HG02973 (cell line): ENCODE data around the gene ZSCAN25.
A peak's percentile ranks its signal among the peaks of the same experiment; 100 is the strongest.
"Not testable (repeated sequence)": the region's sequence is repeated elsewhere in the genome, so short reads cannot be mapped to it uniquely, and the experiment has no call there.

ENCODE experiments used
- ATAC-seq: cut with Tn5 transposase; IDR thresholded peaks from one replicate; pipeline ENCODE4 v1.9.1; 2021; ENCODE audit warnings: moderate library complexity; ENCODE audit not compliant: unreplicated experiment

The ZSCAN25 gene

GRCh38 chr7:99617192-99617781, 541 bp downstream of the ZSCAN25 start:
- ATAC-seq, result peak; percentile 30

GRCh38 chr7:99618726-99619125, 2.0 kb downstream of the ZSCAN25 start:
- no peak for ATAC-seq

DNA sequence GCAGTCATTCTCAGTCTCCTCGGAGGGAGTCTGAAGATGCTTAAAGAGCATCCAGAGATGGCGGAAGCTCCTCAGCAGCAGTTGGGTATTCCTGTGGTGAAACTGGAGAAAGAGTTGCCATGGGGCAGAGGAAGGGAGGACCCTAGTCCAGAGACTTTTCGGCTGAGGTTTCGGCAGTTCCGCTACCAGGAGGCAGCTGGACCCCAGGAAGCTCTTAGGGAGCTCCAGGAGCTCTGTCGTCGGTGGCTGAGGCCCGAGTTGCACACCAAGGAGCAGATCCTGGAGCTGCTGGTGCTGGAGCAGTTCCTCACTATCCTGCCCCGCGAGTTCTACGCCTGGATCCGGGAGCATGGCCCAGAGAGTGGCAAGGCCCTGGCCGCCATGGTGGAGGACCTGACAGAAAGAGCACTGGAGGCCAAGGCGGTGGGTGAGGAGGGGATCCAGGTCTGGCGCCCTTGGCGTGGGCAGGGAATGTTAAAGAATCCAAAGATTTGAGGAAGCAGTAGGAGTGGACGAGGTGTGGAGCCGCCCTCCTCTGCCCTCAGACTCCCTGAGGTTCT, 2.9 kb downstream of the ZSCAN25 start:
- ATAC-seq, result no peak

DNA sequence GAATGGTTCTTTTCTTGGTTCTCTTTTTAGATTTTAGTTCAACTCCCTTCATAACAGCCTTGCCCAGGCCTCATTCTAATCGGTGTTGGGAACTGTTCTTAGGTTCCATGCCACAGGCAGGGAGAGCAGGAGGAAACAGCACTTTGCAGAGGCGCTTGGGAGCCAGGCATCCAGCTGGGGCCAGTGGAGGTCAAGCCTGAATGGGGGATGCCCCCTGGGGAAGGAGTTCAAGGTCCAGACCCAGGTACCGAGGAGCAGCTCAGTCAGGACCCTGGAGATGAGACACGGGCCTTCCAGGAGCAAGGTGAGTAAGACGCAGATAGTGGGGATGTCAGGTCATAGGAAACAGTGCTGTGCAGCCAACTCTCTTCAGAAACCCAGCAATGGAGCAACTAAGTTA, 4.5 kb downstream of the ZSCAN25 start:
- no peak for ATAC-seq

GRCh38 chr7:99622596-99622995, 5.8 kb downstream of the ZSCAN25 start:
- ATAC-seq, result no peak

- no peak for ATAC-seq
These were observed 6.4 kb downstream of the ZSCAN25 start for GRCh38 chr7:99623091-99623693.

DNA sequence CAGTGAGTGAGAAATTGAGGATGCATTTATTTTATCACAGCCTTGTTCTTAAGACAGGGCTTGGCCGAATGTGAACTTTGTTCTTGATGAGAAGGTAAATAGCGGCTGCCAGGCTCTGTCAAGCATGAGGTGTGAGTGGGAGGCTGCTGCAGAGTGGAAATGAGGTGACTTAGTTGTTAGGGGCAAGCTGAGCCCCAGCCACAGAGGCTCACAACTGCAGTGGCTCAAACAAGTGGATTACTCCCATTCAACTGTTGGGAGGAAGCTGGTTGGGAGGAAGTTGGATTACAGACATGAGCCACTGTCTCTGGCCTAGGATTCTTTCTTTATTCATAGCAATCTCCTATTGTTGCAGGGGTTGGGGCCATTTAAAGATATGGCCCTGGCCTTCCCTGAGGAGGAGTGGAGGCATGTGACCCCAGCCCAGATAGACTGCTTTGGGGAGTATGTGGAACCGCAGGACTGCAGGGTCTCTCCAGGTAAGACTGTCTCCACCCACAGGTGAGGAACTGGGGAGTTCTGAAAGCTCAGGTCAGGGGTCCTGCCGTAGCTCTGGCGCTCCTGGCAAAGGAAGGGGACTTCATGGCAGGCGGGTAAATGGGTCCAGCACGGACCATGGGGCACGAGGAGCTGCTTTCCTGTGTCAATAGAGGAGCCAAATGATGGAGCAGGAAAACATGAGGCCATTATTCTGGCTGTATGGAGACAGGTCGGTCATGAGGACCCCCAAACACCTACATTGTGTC, 7.1 kb downstream of the ZSCAN25 start:
- ATAC-seq, result no peak

GRCh38 chr7:99624484-99624883, 7.7 kb downstream of the ZSCAN25 start:
- no peak for ATAC-seq

DNA sequence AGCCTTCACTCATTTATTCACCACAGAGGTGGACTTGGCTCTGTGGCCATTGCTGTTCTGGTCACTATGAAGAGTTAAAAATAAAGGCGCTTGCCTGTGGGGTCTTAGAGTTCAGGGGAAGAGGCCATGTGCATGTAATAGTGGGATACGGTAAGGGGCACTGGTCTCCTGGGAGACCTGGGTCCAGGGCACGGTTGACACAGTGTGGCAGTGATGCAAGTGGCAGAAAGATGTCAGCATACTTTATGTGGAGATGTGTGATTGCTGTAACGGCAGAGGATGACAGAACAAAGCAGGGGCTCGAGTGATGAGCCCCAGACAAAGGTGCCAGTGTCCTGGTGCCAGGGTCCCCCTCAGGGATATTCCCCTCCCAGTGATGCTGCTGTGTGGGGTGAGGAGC, 8.6 kb downstream of the ZSCAN25 start:
- ATAC-seq, result no peak

DNA sequence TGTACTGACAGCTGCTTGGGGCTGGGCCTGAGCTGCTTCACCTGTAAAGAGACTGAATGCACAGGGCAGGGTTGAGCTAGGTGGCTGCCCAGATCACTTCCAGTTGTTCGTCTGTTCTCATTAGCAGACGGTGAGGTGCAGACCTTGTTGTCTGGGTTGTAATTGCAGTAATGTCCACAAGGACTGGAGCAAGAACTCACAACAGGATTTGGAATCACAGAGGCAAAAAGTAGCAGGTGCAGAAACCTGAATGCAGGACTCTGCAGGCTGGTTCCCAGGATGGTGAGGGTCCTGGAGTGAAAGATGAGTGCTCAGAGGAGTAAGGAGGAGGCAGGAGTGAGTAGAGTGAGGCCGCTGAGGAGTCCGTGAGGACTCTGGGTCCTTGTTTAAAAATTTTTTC, 9.2 kb downstream of the ZSCAN25 start:
- no peak for ATAC-seq

DNA sequence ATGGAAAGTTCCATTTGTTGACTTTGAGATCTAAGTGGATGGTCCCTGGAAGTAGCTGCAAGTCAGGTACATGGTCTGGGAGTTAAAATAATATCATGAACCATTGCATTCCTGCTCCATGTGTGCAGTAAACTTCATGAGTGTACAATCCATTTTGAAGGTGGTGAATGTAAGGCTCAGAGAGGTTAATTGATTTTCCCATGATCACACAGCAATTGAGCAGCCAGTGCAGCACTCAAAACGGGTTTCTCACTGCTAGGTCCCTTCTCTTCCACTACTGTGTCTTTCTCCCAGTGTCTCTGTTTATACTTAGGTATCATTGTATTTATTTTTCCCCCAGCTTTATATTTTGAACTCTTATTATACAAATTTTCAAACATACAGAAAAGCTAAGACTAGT, 9.9 kb downstream of the ZSCAN25 start:
- ATAC-seq, result no peak

- no peak for ATAC-seq
These were observed 10.8 kb downstream of the ZSCAN25 start for GRCh38 chr7:99627513-99627912.

DNA sequence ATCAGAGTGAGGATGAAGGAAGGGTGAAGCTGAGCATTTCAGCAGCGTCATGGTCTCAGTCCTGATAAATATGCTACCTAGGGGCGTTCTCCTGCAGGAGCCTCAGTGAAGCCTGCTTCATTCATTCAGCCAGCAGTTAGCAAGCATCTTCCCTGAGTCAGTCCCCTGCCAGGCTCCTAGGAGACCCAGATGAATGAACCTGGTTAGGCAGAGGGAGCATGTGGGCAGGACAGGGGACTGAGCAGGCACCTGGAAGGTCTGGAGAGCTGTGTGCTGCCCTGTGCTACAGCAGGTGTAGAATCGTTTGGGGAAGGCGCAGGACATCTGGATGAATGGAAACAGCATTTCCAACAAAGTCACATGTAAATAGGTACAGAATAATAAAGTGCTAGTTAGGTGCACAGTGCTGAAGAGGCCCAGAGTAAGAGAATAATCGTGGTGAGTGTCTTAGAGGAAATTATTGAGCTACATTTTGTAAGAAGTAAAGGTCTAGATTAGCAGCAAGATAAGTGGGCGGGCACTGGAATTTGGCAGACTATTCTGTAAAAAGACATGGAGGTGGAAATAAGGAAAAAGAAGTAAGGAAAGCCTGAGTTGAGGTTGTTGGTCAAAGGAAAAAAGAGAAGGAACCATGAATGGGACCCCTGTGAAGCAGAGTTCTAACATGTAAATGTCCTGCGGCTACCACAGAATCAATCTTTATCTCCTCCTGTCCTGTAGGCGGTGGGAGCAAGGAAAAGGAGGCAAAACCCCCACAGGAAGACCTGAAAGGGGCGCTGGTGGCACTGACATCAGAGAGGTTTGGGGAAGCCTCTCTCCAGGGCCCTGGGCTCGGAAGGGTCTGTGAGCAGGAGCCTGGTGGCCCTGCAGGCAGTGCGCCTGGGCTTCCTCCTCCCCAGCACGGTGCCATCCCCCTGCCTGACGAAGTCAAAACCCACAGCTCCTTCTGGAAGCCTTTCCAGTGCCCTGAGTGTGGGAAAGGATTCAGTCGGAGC, 12.0 kb downstream of the ZSCAN25 start:
- no peak for ATAC-seq

DNA sequence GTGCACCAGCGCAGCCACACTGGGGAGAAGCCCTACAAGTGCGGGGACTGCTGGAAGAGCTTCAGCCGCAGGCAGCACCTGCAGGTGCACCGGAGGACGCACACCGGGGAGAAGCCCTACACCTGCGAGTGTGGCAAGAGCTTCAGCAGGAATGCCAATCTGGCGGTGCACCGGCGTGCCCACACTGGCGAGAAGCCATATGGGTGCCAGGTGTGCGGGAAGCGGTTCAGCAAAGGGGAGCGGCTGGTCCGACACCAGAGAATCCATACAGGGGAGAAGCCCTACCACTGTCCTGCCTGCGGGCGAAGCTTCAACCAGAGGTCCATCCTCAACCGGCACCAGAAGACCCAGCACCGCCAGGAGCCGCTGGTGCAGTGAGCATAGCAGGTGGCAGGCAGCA, 12.9 kb downstream of the ZSCAN25 start:
- ATAC-seq, result no peak

GRCh38 chr7:99631295-99632109, 14.8 kb downstream of the ZSCAN25 start:
- ATAC-seq, result no peak

- not testable (repeated sequence) for ATAC-seq
These were observed 20.7 kb downstream of the ZSCAN25 start for GRCh38 chr7:99637414-99637813.

DNA sequence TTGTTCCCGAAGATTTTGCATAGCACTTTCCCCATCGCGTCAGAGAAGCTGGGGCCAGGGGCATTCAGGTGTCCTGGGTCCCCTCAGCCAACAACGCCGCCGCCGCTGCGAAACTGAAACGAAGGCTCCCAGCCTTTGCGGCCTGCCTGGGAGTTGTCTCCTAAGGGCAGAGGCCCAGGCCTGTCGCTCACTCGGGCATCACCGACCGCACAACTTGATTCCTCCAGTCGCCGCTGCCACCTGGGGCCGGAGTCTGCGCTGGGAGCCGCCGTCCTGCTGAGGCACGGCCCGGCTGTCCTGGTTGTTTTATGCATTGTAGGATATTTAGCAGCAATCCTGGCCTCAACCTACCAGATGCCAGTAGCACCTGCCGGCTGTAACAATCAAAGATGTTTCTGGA, 22.0 kb downstream of the ZSCAN25 start:
- no peak for ATAC-seq

- no peak for ATAC-seq
These were observed 22.5 kb downstream of the ZSCAN25 start for GRCh38 chr7:99639267-99639666.

DNA sequence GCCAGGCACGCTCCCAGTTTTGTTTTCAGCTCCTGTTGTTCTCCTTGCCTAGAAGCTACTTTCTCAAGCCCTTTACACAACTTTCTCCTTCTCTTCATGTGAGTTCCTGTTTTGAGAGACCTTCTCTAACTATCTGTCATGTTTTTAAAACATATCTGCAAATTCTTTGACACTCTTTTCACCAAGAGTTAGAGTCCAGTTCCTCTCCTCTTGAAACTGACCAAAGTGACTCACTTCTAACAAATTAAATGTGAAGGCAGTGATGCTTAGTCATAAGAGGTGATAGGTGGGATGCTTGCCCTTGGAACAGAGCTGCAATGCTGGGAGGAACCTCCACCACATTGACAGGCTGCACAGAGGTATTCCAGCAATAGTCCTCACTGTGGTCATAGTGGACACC, 25.3 kb downstream of the ZSCAN25 start:
- no peak for ATAC-seq

GRCh38 chr7:99643464-99643863, 26.7 kb downstream of the ZSCAN25 start:
- ATAC-seq, result no peak
